ENCODE data around the gene PCDHGB5.

DNA sequence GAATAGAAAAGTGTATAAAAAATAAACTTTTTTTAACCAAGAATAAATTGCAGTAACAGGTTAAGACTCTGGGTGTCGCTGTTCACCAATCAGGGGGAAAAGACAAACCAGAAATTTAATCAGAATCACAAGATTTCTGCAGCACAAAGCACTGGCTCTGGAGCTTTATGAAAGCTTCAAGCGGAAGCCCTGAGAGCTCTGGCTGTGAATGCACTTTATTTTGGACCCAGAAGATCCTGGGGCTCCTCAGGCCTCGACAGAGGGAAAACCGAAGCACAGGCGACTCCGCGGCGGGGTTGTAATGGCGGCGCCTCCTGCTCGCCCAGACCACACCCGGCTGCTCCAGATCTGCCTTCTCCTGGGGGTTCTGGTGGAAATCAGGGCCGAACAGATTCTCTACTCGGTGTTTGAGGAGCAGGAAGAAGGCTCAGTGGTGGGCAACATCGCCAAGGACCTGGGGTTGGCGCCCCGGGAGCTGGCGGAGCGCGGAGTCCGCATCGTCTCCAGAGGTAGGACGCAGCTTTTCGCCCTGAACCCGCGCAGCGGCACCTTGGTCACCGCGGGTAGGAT lies 42.8 kb upstream of the PCDHGB5 start, which contains the start of gene PCDHGA4:
- TF ChIP-seq POLR2A (IDR thresholded peaks at IDR 0.05; ENCODE audit: extremely low read depth, insufficient read length) (no peak), MYC (IDR thresholded peaks at IDR 0.05; ENCODE audit: low read depth, low read length) (no peak)
- TF ChIP-seq, protein P1, sequence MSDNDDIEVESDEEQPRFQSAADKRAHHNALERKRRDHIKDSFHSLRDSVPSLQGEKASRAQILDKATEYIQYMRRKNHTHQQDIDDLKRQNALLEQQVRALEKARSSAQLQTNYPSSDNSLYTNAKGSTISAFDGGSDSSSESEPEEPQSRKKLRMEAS (IDR thresholded peaks at IDR 0.05; ENCODE audit: low read depth, low read length): no peak
- TF ChIP-seq, protein P2, sequence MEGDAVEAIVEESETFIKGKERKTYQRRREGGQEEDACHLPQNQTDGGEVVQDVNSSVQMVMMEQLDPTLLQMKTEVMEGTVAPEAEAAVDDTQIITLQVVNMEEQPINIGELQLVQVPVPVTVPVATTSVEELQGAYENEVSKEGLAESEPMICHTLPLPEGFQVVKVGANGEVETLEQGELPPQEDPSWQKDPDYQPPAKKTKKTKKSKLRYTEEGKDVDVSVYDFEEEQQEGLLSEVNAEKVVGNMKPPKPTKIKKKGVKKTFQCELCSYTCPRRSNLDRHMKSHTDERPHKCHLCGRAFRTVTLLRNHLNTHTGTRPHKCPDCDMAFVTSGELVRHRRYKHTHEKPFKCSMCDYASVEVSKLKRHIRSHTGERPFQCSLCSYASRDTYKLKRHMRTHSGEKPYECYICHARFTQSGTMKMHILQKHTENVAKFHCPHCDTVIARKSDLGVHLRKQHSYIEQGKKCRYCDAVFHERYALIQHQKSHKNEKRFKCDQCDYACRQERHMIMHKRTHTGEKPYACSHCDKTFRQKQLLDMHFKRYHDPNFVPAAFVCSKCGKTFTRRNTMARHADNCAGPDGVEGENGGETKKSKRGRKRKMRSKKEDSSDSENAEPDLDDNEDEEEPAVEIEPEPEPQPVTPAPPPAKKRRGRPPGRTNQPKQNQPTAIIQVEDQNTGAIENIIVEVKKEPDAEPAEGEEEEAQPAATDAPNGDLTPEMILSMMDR (IDR thresholded peaks at IDR 0.05; ENCODE audit: low read depth, low read length): peak; percentile 35

Data from NB4 (cell line).